ENCODE measurements around the gene ZNF438.
"Not testable (repeated sequence)": the region's sequence is repeated elsewhere in the genome, so short reads cannot be mapped to it uniquely, and the experiment has no call there.

DNA sequence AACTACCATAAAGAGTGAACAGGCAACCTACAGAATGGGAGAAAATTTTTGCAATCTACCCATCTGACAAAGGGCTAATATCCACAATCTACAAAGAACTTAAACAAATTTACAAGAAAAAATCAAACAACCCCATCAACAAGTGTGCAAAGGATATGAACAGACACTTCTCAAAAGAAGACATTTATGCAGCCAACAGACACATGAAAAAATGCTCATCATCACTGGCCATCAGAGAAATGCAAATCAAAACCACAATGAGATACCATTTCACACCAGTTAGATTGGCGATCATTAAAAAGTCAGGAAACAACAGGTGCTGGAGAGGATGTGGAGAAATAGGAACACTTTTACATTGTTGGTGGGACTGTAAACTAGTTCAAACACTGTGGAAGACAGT is 5.4 kb downstream of the ZNF438 start:
- TF ChIP-seq, protein P1, sequence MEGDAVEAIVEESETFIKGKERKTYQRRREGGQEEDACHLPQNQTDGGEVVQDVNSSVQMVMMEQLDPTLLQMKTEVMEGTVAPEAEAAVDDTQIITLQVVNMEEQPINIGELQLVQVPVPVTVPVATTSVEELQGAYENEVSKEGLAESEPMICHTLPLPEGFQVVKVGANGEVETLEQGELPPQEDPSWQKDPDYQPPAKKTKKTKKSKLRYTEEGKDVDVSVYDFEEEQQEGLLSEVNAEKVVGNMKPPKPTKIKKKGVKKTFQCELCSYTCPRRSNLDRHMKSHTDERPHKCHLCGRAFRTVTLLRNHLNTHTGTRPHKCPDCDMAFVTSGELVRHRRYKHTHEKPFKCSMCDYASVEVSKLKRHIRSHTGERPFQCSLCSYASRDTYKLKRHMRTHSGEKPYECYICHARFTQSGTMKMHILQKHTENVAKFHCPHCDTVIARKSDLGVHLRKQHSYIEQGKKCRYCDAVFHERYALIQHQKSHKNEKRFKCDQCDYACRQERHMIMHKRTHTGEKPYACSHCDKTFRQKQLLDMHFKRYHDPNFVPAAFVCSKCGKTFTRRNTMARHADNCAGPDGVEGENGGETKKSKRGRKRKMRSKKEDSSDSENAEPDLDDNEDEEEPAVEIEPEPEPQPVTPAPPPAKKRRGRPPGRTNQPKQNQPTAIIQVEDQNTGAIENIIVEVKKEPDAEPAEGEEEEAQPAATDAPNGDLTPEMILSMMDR (IDR thresholded peaks at IDR 0.05) = not testable (repeated sequence)
- not testable (repeated sequence) for TF ChIP-seq EP300, POLR2AphosphoS5 (IDR thresholded peaks at IDR 0.05)
